ENCODE results near the gene BBLN.
A peak's percentile ranks its signal among the peaks of the same experiment; 100 is the strongest.
"Not testable (repeated sequence)": the region's sequence is repeated elsewhere in the genome, so short reads cannot be mapped to it uniquely, and the experiment has no call there.

DNA sequence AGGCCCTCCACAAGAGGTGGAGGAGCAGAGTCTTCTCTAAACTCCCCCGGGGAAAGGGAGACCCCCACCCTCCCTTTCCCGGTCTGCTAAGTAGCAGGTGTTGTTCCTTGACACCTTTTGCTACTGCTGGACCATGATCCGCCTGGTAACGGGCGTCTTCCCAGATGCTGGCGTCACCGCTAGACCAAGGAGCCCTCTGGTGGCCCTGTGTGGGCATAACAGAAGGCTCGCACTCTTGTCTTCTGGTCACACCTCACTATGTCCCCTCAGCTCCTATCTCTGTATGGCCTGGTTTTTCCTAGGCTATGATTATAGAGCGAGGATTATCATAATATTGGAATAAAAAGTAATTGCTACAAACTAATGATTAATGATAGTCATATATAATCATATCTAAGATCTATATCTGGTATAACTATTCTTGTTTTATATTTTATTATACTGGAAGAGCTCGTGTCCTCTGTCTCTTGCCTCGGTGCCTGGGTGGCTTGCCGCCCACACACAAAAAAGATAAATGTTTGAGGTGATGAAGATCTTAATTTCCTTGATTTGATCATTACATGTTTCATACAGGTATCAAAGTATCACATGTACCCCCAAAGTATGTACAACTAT is 30.0 kb upstream of the BBLN start:
- TF ChIP-seq, protein P1, sequence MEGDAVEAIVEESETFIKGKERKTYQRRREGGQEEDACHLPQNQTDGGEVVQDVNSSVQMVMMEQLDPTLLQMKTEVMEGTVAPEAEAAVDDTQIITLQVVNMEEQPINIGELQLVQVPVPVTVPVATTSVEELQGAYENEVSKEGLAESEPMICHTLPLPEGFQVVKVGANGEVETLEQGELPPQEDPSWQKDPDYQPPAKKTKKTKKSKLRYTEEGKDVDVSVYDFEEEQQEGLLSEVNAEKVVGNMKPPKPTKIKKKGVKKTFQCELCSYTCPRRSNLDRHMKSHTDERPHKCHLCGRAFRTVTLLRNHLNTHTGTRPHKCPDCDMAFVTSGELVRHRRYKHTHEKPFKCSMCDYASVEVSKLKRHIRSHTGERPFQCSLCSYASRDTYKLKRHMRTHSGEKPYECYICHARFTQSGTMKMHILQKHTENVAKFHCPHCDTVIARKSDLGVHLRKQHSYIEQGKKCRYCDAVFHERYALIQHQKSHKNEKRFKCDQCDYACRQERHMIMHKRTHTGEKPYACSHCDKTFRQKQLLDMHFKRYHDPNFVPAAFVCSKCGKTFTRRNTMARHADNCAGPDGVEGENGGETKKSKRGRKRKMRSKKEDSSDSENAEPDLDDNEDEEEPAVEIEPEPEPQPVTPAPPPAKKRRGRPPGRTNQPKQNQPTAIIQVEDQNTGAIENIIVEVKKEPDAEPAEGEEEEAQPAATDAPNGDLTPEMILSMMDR (IDR thresholded peaks at IDR 0.05), result peak in 2 of 4 experiments; percentile 27 to 57
- not testable (repeated sequence) for TF ChIP-seq POLR2A, POLR2AphosphoS5, EP300 (IDR thresholded peaks at IDR 0.05)
